H1 (cell line): ENCODE measurements around the gene GRIK4. TPM values are rescaled to one million over a fixed set of nuclear protein-coding genes. Genes with fewer than 3 reads are reported as not detected.

Source experiments
- CTCF ChIA-PET: fragments of 300-600 bp; sonication (Branson Sonifier 250); formaldehyde crosslinking; loops from one replicate; lab custom pipeline; 2021; ENCODE audit not compliant: partially characterized antibody; lab: Charles Lee
- POLR2A ChIA-PET: fragments of 300-600 bp; sonication (Branson Sonifier 250); formaldehyde crosslinking; loops from one replicate; lab custom pipeline; 2021; ENCODE audit warnings: inconsistent platforms; ENCODE audit not compliant: partially characterized antibody; lab: Charles Lee
- DNase-seq, 2 experiments: peaks; one replicate each; pipeline versions ENCODE4 v3.0.0 to v3.0.0-alpha.2; 2010 to 2022; ENCODE audit warnings: low spot score in 2 of 2, low read depth in 1 of 2, mixed read lengths in 1 of 2
- FAIRE-seq: peaks from 2 replicates; lab custom pipeline; 2011; peaks lifted over from hg19 to GRCh38; lab: Jason Lieb, UNC
- H2AFZ ChIP-seq: 2 replicates; pipeline ENCODE4 v1.8.1; 2012; ENCODE audit warnings: low read length, inconsistent platforms
- H2AK5ac ChIP-seq: 2 replicates; pipeline ENCODE4 v1.6.1; 2013; ENCODE audit warnings: low read depth, low read length
- H2BK120ac ChIP-seq: replicated peaks from 2 replicates; pipeline ENCODE3; 2013; ENCODE audit warnings: low read depth, low read length, inconsistent platforms
- H2BK12ac ChIP-seq: 2 replicates; pipeline ENCODE4 v1.6.1; 2013; ENCODE audit warnings: low read depth, low read length
- H2BK15ac ChIP-seq: 2 replicates; pipeline ENCODE4 v1.6.1; 2013; ENCODE audit warnings: low read length
- H2BK20ac ChIP-seq: 2 replicates; pipeline ENCODE4 v1.6.1; 2013; ENCODE audit warnings: low read length
- H2BK5ac ChIP-seq: 2 replicates; pipeline ENCODE4 v1.6.1; 2013; ENCODE audit warnings: low read depth, low read length
- H3K14ac ChIP-seq: 2 replicates; pipeline ENCODE4 v1.6.1; 2013; ENCODE audit warnings: inconsistent platforms; ENCODE audit not compliant: insufficient read length
- H3K18ac ChIP-seq: 2 replicates; pipeline ENCODE4 v1.6.1; 2013; ENCODE audit warnings: low read length; ENCODE audit errors: extremely low read depth
- H3K23ac ChIP-seq: 2 replicates; pipeline ENCODE4 v1.6.1; 2013; ENCODE audit warnings: inconsistent platforms; ENCODE audit not compliant: insufficient read length
- H3K23me2 ChIP-seq: 2 replicates; pipeline ENCODE4 v1.6.1; 2013; ENCODE audit warnings: low read depth, low read length
- H3K27ac ChIP-seq: 2 replicates; pipeline ENCODE4 v1.6.1; 2011; ENCODE audit warnings: low read depth, low read length, inconsistent platforms
- H3K27me3 ChIP-seq, 4 experiments: replicated peaks in 1 of 4; 1 replicate in 1 of 4; 2 replicates in 3 of 4; pipeline versions ENCODE4 v1.6.1 to v1.8.1; 2011 to 2013; ENCODE audit warnings: low read length in 3 of 4, mild to moderate bottlenecking in 3 of 4, inconsistent platforms in 2 of 4, mixed read lengths in 2 of 4, moderate library complexity in 1 of 4; ENCODE audit not compliant: control insufficient read depth in 3 of 4, insufficient read depth in 3 of 4; ENCODE audit errors: extremely low read depth in 1 of 4
- H3K36me3 ChIP-seq, 4 experiments: 2 replicates each; pipeline versions ENCODE4 v1.6.1 to v1.8.1; 2011 to 2013; ENCODE audit warnings: mild to moderate bottlenecking in 4 of 4, low read length in 3 of 4, moderate library complexity in 2 of 4, control low read depth in 1 of 4, inconsistent platforms in 1 of 4; ENCODE audit not compliant: insufficient read depth in 4 of 4, control insufficient read depth in 2 of 4
- H3K4ac ChIP-seq: replicated peaks from 2 replicates; pipeline ENCODE3; 2013; ENCODE audit warnings: low read length, low read depth, mixed read lengths, inconsistent platforms; ENCODE audit not compliant: insufficient read length
- H3K4me1 ChIP-seq, 4 experiments: replicated peaks in 1 of 4; 1 replicate in 1 of 4; 2 replicates in 3 of 4; pipeline versions ENCODE4 v1.6.1 to v1.8.1; 2011 to 2013; ENCODE audit warnings: low read length in 3 of 4, inconsistent platforms in 2 of 4, mixed read lengths in 1 of 4; ENCODE audit not compliant: insufficient read depth in 4 of 4, control insufficient read depth in 3 of 4
- H3K4me2 ChIP-seq, 2 experiments: 2 replicates each; pipeline versions ENCODE4 v1.6.1 to v1.8.1; 2011 to 2013; ENCODE audit warnings: low read depth in 2 of 2, low read length in 2 of 2, control low read depth in 1 of 2, inconsistent platforms in 1 of 2, mild to moderate bottlenecking in 1 of 2; ENCODE audit not compliant: insufficient read depth in 1 of 2
- H3K4me3 ChIP-seq, 4 experiments: fragments of 200-600, 300-600 bp in 1 of 4; sonication (generic), shearing (Covaris generic), sonication (Bioruptor Twin) in 1 of 4; 2 replicates each; pipeline versions ENCODE4 v1.5.1 to v1.8.1; 2011 to 2016; ENCODE audit warnings: low read length in 4 of 4, low read depth in 3 of 4, control low read depth in 2 of 4, inconsistent platforms in 2 of 4, mild to moderate bottlenecking in 2 of 4, mixed read lengths in 1 of 4, moderate library complexity in 1 of 4; ENCODE audit not compliant: insufficient read depth in 2 of 4; ENCODE audit errors: extremely low read depth in 1 of 4
- H3K56ac ChIP-seq: replicated peaks from 2 replicates; pipeline ENCODE3; 2013; ENCODE audit warnings: low read depth, mild to moderate bottlenecking, mixed read lengths, low read length, inconsistent platforms; ENCODE audit not compliant: insufficient read length
- H3K79me1 ChIP-seq: 2 replicates; pipeline ENCODE4 v1.6.1; 2013; ENCODE audit warnings: low read depth, low read length, control low read depth
- H3K79me2 ChIP-seq, 2 experiments: 2 replicates each; pipeline versions ENCODE4 v1.6.1 to v1.8.1; 2012 to 2013; ENCODE audit warnings: low read length in 2 of 2, mild to moderate bottlenecking in 2 of 2, inconsistent platforms in 1 of 2; ENCODE audit not compliant: insufficient read depth in 2 of 2, control insufficient read depth in 1 of 2
- H3K9ac ChIP-seq, 4 experiments: replicated peaks in 1 of 4; 1 replicate in 1 of 4; 2 replicates in 3 of 4; pipeline versions ENCODE4 v1.6.1 to v1.8.1; 2011 to 2013; ENCODE audit warnings: low read depth in 3 of 4, low read length in 3 of 4, control low read depth in 2 of 4, mild to moderate bottlenecking in 2 of 4, moderate library complexity in 2 of 4, inconsistent platforms in 1 of 4; ENCODE audit errors: extremely low read depth in 1 of 4
- H3K9me3 ChIP-seq, 2 experiments: 2 replicates each; pipeline versions ENCODE4 v1.6.1 to v1.8.1; 2012 to 2013; ENCODE audit warnings: mild to moderate bottlenecking in 2 of 2, moderate library complexity in 2 of 2, control low read depth in 1 of 2, inconsistent platforms in 1 of 2, low read depth in 1 of 2, low read length in 1 of 2, mixed read lengths in 1 of 2; ENCODE audit not compliant: insufficient read depth in 2 of 2
- H4K20me1 ChIP-seq, 2 experiments: replicated peaks in 1 of 2; 2 replicates each; pipeline versions ENCODE3 to v1.8.1; 2011 to 2013; ENCODE audit warnings: inconsistent platforms in 2 of 2, low read length in 2 of 2, mild to moderate bottlenecking in 1 of 2; ENCODE audit not compliant: insufficient read depth in 2 of 2, control insufficient read depth in 1 of 2
- H4K5ac ChIP-seq: 2 replicates; pipeline ENCODE4 v1.6.1; 2013; ENCODE audit warnings: low read length, low read depth, mixed read lengths, inconsistent platforms; ENCODE audit not compliant: insufficient read length
- H4K8ac ChIP-seq: 2 replicates; pipeline ENCODE4 v1.8.0; 2013; ENCODE audit warnings: mild to moderate bottlenecking, moderate library complexity, low read length, inconsistent platforms; ENCODE audit not compliant: insufficient read depth; ENCODE audit errors: extremely low read depth
- H4K91ac ChIP-seq: replicated peaks from 2 replicates; pipeline ENCODE3; 2013; ENCODE audit warnings: low read length, mixed read lengths, inconsistent platforms; ENCODE audit not compliant: insufficient read length
- CBX5 ChIP-seq: fragments of 300-800, 300-1000 bp; sonication (generic); IDR thresholded peaks from 2 replicates; pipeline ENCODE4 v1.7.1; 2016; ENCODE audit warnings: antibody characterized with exemption, low read length, low read depth
- EZH2 ChIP-seq: fragments of 200-600 bp; sonication (generic); IDR thresholded peaks from 2 replicates; pipeline ENCODE4 v1.7.1; 2012; ENCODE audit warnings: low read depth, mild to moderate bottlenecking, moderate library complexity, low read length, inconsistent platforms; ENCODE audit not compliant: severe bottlenecking
- HDAC2 ChIP-seq, 2 experiments: fragments of 300-600 bp in 1 of 2; sonication (generic) in 1 of 2; IDR thresholded peaks; 2 replicates each; pipeline ENCODE4 v1.6.1; 2011 to 2012; ENCODE audit warnings: low read depth in 2 of 2, low read length in 2 of 2, mild to moderate bottlenecking in 2 of 2, moderate library complexity in 2 of 2, borderline replicate concordance in 1 of 2, inconsistent platforms in 1 of 2
- SIRT6 ChIP-seq: IDR thresholded peaks from one replicate; pipeline ENCODE4 v1.7.1; 2012; ENCODE audit warnings: low read length, inconsistent platforms
- SUZ12 ChIP-seq: fragments of 200-600 bp; sonication (generic); IDR thresholded peaks from 2 replicates; pipeline ENCODE4 v1.6.1; 2012; ENCODE audit warnings: mild to moderate bottlenecking, inconsistent platforms, low read length, moderate library complexity, mixed read lengths
- TCF12 ChIP-seq: IDR thresholded peaks from 2 replicates; pipeline ENCODE4 v1.6.1; 2011; ENCODE audit warnings: low read depth, mild to moderate bottlenecking, low read length
- WGBS, 2 experiments: shearing (Covaris generic) in 1 of 2; methylation state at CpG; one replicate each; pipeline versions ENCODE4 v1.1.6 to v1.1.7; 2013 to 2015; ENCODE audit warnings: low lambda C conversion rate in 2 of 2, mixed read lengths in 2 of 2, inconsistent platforms in 1 of 2, low coverage in 1 of 2, missing lambda C conversion rate in 1 of 2; ENCODE audit not compliant: insufficient replicate concordance in 2 of 2, insufficient coverage in 1 of 2, insufficient read length in 1 of 2; ENCODE audit errors: extremely low coverage in 1 of 2, missing lambda C conversion rate in 1 of 2; 5-methylcytosine and 5-hydroxymethylcytosine counted together
- polyA plus RNA-seq, 7 experiments: library from polyadenylated mRNA; depleted of rRNA in 3 of 7; stranded (reverse) in 5 of 7; unstranded in 2 of 7; fragments of >200 nt in 5 of 7; fragments of 200-250 nt in 2 of 7; gene quantifications; 1 replicate in 5 of 7; 2 replicates in 1 of 7; 4 replicates in 1 of 7; pipeline versions ENCODE4 v1.2.1 to v1.2.3, GENCODE V29; 2011 to 2013; ENCODE audit warnings: missing spikeins in 2 of 7, mixed read lengths in 2 of 7
- total RNA-seq: library from RNA; stranded (reverse); fragmentation: NEBNext Ultra II Directional; extraction: Animal tissue kit (Norgen Biotek cat#: 25700); gene quantifications from 2 replicates; pipeline ENCODE4 v1.2.1, GENCODE V29; 2021
- TF ChIP-seq, protein P1 (sequence below): IDR thresholded peaks from 2 replicates; pipeline ENCODE4 v1.6.1; 2012; ENCODE audit warnings: low read length, inconsistent platforms

GRIK4 gene
- total and polyA plus RNA-seq, 2 of the 8 experiments (the other 6 are each of a cell fraction or from before 2014, with no cell fraction given): 1.2 to 2.9 TPM

DNA sequence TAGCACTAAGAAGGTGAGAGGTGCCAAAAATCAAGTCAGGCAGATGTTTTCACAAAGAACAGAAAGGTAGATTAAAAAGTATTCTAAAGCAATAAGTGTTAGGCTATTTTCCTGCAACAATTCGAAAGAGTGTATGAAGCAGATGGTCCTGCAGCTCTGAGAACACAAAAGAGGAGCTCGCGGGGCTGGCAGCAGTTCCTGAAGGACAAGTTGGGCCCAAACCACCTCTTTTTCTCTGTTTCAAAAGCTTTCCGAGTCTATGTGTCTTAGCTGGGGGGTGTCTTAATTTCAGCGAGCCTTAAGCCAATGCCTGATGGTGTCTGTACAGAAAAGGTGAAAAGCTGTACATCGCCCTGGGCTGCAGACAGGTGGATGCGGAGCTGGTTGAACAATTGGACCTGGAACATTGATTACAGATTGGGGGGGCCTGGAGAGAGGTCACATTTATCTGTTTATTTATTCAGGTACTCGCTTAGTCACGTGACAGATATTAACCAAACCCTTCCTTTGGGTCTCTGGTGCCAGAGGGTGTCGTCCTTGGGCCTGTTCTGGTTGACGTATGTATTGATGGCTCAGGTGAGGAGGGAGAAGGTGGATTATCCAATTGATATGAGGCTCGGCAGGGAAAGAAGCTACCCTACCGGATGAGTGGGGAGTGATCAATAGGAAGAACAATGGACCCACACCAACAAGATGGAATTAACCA lies 24.7 kb downstream of the GRIK4 start:
- no peak overlapping the region for H2BK15ac ChIP-seq
- H2AK5ac ChIP-seq: no peak overlapping the region
- no peak overlapping the region for H3K27ac ChIP-seq
- 90% methylated on average over 13 of the region's 13 CpGs; no CpG with 5 or more reads in 1 of the 2 experiments for WGBS, 2 experiments
- H3K18ac ChIP-seq: no peak overlapping the region
- no peaks in the 10 kb centered on the region for H4K20me1 ChIP-seq
- H3K23me2 ChIP-seq: no peaks in the 10 kb centered on the region
- no peak overlapping the region for H3K23ac ChIP-seq
- TF ChIP-seq HDAC2 (IDR thresholded peaks at IDR 0.05; ENCODE audit: borderline replicate concordance in 1 of 2, low read depth in 2 of 2, low read length in 2 of 2) (no peak), CBX5 (no peak), EZH2 (no peak), SUZ12 (no peak), TCF12 (no peak), SIRT6 (no peak)
- TF ChIP-seq, protein P1, sequence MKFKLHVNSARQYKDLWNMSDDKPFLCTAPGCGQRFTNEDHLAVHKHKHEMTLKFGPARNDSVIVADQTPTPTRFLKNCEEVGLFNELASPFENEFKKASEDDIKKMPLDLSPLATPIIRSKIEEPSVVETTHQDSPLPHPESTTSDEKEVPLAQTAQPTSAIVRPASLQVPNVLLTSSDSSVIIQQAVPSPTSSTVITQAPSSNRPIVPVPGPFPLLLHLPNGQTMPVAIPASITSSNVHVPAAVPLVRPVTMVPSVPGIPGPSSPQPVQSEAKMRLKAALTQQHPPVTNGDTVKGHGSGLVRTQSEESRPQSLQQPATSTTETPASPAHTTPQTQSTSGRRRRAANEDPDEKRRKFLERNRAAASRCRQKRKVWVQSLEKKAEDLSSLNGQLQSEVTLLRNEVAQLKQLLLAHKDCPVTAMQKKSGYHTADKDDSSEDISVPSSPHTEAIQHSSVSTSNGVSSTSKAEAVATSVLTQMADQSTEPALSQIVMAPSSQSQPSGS: no peak
- H2BK120ac ChIP-seq: no peak overlapping the region
- no peaks in the 10 kb centered on the region for H3K27me3 ChIP-seq
- no peak overlapping the region for H3K4ac ChIP-seq
- no peak overlapping the region for H2BK12ac ChIP-seq
- no peaks in the 10 kb centered on the region; the same call in 1 of the 2 replicates for H3K79me1 ChIP-seq
- H2AFZ ChIP-seq: no peak overlapping the region
- H3K36me3 ChIP-seq: no peaks in the 10 kb centered on the region
- H3K56ac ChIP-seq: no peak overlapping the region
- CTCF ChIA-PET: interaction anchor here (1.0 to 2.1 kb wide), 5 partner anchors 8 to 266 kb away, joined by 3 to 12 read pairs (median 3); no protein-coding TSS in a partner anchor
- no peak overlapping the region for H4K5ac ChIP-seq
- H3K9me3 ChIP-seq: no peaks in the 10 kb centered on the region
- no peak overlapping the region for H3K4me3 ChIP-seq
- H4K91ac ChIP-seq: no peak overlapping the region
- no peak overlapping the region for H3K9ac ChIP-seq
- no peaks in the 10 kb centered on the region for H3K79me2 ChIP-seq
- peaks cover 0 to 2% (median 0%) of the 10 kb centered on the region in 4 experiments; a peak in 3 of 7 replicates for H3K4me1 ChIP-seq
- DNase-seq: no peak
- no peak overlapping the region for H2BK5ac ChIP-seq
- no peak overlapping the region for H3K4me2 ChIP-seq
- POLR2A ChIA-PET: interaction anchor here (1.3 to 1.7 kb wide), 3 partner anchors 9 to 22 kb away, joined by 3 to 6 read pairs (median 4); no protein-coding TSS in a partner anchor
- no peak overlapping the region for H2BK20ac ChIP-seq
- no peak for FAIRE-seq
- no peak overlapping the region for H4K8ac ChIP-seq
- H3K14ac ChIP-seq: no peak overlapping the region
